Measurements from ENCODE around the gene PTPRE.

Gene PTPRE

GRCh38 chr10:128072941-128073645, 166.2 kb downstream of the PTPRE start:
- DNase-seq (ENCODE audit: insufficient read length) (no peak), FAIRE-seq (no peak)
- no peak for TF ChIP-seq TAF1 (IDR thresholded peaks at IDR 0.05; ENCODE audit: borderline replicate concordance, low read depth, low read length)
- no peak for TF ChIP-seq POLR2AphosphoS5 (IDR thresholded peaks at IDR 0.05; ENCODE audit: low read depth, low read length)
- TF ChIP-seq POLR2A (IDR thresholded peaks at IDR 0.05; ENCODE audit: low read depth, low read length): no peak

- no peak for FAIRE-seq
- no peak for DNase-seq (ENCODE audit: insufficient read length)
- TF ChIP-seq POLR2AphosphoS5 (IDR thresholded peaks at IDR 0.05; ENCODE audit: low read depth, low read length): no peak
- no peak for TF ChIP-seq TAF1 (IDR thresholded peaks at IDR 0.05; ENCODE audit: borderline replicate concordance, low read depth, low read length)
- no peak for TF ChIP-seq POLR2A (IDR thresholded peaks at IDR 0.05; ENCODE audit: low read depth, low read length)
Observed at GRCh38 chr10:128073890-128074289, 167.0 kb downstream of the PTPRE start.

GRCh38 chr10:128074589-128074988, 167.7 kb downstream of the PTPRE start:
- no peak for TF ChIP-seq POLR2A (IDR thresholded peaks at IDR 0.05; ENCODE audit: low read depth, low read length)
- TF ChIP-seq POLR2AphosphoS5 (IDR thresholded peaks at IDR 0.05; ENCODE audit: low read depth, low read length): no peak
- no peak for TF ChIP-seq TAF1 (IDR thresholded peaks at IDR 0.05; ENCODE audit: borderline replicate concordance, low read depth, low read length)
- FAIRE-seq (no peak), DNase-seq (ENCODE audit: insufficient read length) (no peak)

GRCh38 chr10:128077155-128077875, 170.4 kb downstream of the PTPRE start:
- no peak for FAIRE-seq
- TF ChIP-seq POLR2A (IDR thresholded peaks at IDR 0.05; ENCODE audit: low read depth, low read length) (no peak), POLR2AphosphoS5 (IDR thresholded peaks at IDR 0.05; ENCODE audit: low read depth, low read length) (no peak), TAF1 (IDR thresholded peaks at IDR 0.05; ENCODE audit: borderline replicate concordance, low read depth, low read length) (no peak)
- DNase-seq (ENCODE audit: insufficient read length): no peak

- FAIRE-seq (peak; percentile 44), DNase-seq (ENCODE audit: insufficient read length) (peak; percentile 52)
- TF ChIP-seq TAF1 (IDR thresholded peaks at IDR 0.05; ENCODE audit: borderline replicate concordance, low read depth, low read length) (no peak), POLR2AphosphoS5 (IDR thresholded peaks at IDR 0.05; ENCODE audit: low read depth, low read length) (no peak), POLR2A (IDR thresholded peaks at IDR 0.05; ENCODE audit: low read depth, low read length) (no peak)
Observed at GRCh38 chr10:128078136-128078969, 171.4 kb downstream of the PTPRE start.

GRCh38 chr10:128080231-128080630, 173.3 kb downstream of the PTPRE start:
- FAIRE-seq (no peak), DNase-seq (ENCODE audit: insufficient read length) (no peak)
- TF ChIP-seq TAF1 (IDR thresholded peaks at IDR 0.05; ENCODE audit: borderline replicate concordance, low read depth, low read length): no peak
- TF ChIP-seq POLR2A (IDR thresholded peaks at IDR 0.05; ENCODE audit: low read depth, low read length): no peak
- no peak for TF ChIP-seq POLR2AphosphoS5 (IDR thresholded peaks at IDR 0.05; ENCODE audit: low read depth, low read length)

GRCh38 chr10:128080641-128081040, 173.7 kb downstream of the PTPRE start:
- no peak for DNase-seq (ENCODE audit: insufficient read length)
- no peak for FAIRE-seq

GRCh38 chr10:128081222-128081621, 174.3 kb downstream of the PTPRE start:
- FAIRE-seq: no peak
- TF ChIP-seq POLR2A (IDR thresholded peaks at IDR 0.05; ENCODE audit: low read depth, low read length): no peak
- no peak for TF ChIP-seq POLR2AphosphoS5 (IDR thresholded peaks at IDR 0.05; ENCODE audit: low read depth, low read length)
- no peak for TF ChIP-seq TAF1 (IDR thresholded peaks at IDR 0.05; ENCODE audit: borderline replicate concordance, low read depth, low read length)
- DNase-seq (ENCODE audit: insufficient read length): no peak

More at GRCh38 chr10:128080641-128081040, 173.7 kb downstream of the PTPRE start:
- TF ChIP-seq TAF1 (IDR thresholded peaks at IDR 0.05; ENCODE audit: borderline replicate concordance, low read depth, low read length) (no peak), POLR2AphosphoS5 (IDR thresholded peaks at IDR 0.05; ENCODE audit: low read depth, low read length) (no peak), POLR2A (IDR thresholded peaks at IDR 0.05; ENCODE audit: low read depth, low read length) (no peak)

GRCh38 chr10:128081720-128082119, 174.8 kb downstream of the PTPRE start:
- no peak for TF ChIP-seq POLR2AphosphoS5 (IDR thresholded peaks at IDR 0.05; ENCODE audit: low read depth, low read length)
- no peak for TF ChIP-seq TAF1 (IDR thresholded peaks at IDR 0.05; ENCODE audit: borderline replicate concordance, low read depth, low read length)
- no peak for TF ChIP-seq POLR2A (IDR thresholded peaks at IDR 0.05; ENCODE audit: low read depth, low read length)
- FAIRE-seq: no peak
- no peak for DNase-seq (ENCODE audit: insufficient read length)

GRCh38 chr10:128083191-128083895, 176.4 kb downstream of the PTPRE start:
- DNase-seq (ENCODE audit: insufficient read length) (no peak), FAIRE-seq (no peak)
- TF ChIP-seq TAF1 (IDR thresholded peaks at IDR 0.05; ENCODE audit: borderline replicate concordance, low read depth, low read length): no peak
- no peak for TF ChIP-seq POLR2A (IDR thresholded peaks at IDR 0.05; ENCODE audit: low read depth, low read length)
- no peak for TF ChIP-seq POLR2AphosphoS5 (IDR thresholded peaks at IDR 0.05; ENCODE audit: low read depth, low read length)

- DNase-seq (ENCODE audit: insufficient read length): no peak
- FAIRE-seq: no peak
- TF ChIP-seq TAF1 (IDR thresholded peaks at IDR 0.05; ENCODE audit: borderline replicate concordance, low read depth, low read length) (no peak), POLR2A (IDR thresholded peaks at IDR 0.05; ENCODE audit: low read depth, low read length) (no peak), POLR2AphosphoS5 (IDR thresholded peaks at IDR 0.05; ENCODE audit: low read depth, low read length) (no peak)
Observed at GRCh38 chr10:128084364-128084763, 177.5 kb downstream of the PTPRE start.
